GM19193 (cell line): Measurements from ENCODE around the gene KLHDC9.

Source experiments
- POLR2A ChIP-seq: IDR thresholded peaks from 4 replicates; pipeline ENCODE4 v1.6.1; 2011; ENCODE audit not compliant: insufficient read depth, insufficient read length; ENCODE audit errors: extremely low read depth

Gene KLHDC9

DNA sequence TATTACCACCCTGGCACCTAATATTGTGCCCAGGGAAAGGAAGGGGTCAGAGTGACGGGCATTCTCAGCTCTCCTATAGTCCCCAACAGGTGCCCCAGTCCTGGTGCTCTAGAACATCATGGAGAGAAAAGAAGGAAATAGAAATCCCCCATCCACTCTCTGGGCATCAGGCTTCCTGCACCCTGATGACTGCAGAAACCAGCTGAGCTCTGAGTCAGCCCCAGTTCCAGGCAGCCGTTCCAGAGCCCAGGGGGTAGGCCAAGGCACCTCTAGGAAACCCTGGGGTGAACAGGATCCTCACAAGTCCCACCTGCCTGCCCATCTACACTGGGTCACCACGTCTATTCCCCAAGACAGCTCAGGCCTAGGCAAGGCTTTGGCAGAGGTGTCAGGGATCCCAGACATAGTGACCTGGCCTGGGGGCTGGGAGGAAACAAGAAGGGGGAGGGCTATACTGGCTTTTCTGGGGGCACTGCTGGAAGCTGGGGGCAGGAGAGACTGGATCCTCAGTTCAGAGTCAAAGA lies 9.5 kb upstream of the KLHDC9 start:
- TF ChIP-seq POLR2A = no peak

DNA sequence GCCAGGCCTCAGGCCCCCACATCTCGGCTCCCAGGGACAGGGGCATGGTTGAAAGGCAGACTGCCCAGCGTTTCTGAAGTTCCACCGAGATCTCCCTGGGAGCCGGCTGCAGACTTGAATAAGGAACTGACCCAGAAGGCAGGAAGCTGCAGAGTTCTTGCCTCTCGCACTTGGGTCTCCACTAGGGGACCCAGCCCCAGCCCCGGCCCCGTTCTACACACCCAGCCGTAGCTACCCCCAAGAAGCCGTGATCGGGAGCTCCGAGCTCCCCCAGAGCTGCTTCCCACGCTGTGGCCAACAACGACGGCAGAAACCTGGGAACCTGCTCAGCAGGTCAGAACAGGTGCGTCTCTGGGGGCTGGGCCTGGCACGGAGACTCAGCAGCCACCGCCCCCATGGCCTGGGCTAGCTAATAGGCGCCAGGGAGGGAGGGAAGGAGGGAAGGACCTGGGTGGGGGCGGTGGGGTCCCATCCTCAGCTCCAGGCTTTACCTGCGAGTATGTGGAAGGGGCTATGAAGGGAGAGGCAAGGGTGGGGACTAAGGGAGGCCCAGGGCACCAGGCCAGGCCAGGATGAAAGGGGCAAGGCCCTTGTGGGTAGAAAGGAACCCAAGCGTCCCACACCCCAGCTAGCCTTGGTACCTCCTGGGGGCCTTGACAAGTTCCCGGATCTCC lies 8.8 kb upstream of the KLHDC9 start, which contains the start of gene NECTIN4:
Gene NECTIN4 (minus strand): TSS at position 308 of the 674 bp plus-strand sequence. CDS start 262 bp downstream, at position 46.
- TF ChIP-seq POLR2A = no peak

DNA sequence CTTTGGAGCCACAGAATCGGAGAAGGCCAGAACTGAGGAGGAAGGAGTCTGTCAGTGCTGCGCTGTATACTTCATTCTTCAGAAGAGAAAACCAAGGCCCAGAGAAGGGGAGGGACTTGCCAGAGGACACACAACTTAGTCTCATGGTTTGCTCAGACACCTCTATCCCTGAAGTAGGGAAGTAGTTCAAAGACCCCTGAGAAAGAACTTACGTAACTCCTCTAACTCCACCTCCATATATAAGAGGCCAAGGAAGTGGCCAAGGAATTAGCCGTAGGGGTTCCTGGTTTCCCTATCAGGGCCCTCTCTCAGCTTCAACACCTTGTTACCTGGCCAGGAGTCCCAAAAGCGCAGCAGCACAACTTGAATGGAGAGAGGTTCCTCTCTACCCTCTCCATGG lies 8.2 kb upstream of the KLHDC9 start:
- TF ChIP-seq POLR2A = no peak

DNA sequence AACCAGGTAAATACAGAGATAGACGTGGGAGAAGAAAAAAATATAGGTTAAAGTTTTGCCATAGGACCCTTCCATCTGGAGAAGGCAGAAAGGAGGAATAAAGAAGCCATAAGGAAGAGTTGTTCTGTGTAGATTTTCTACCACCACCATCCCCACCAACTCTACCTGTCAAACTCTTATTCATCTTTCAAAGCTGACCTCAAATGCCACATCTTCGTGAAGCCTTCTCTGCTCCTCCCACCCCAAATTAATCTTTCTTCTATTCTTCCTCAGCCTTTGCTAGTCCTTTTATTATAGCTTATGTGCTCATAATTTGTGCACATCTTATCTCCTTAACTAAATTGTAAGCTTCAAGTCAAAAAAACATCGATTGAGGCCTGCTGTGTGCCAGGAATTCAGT lies 7.5 kb upstream of the KLHDC9 start:
- TF ChIP-seq POLR2A = no peak

DNA sequence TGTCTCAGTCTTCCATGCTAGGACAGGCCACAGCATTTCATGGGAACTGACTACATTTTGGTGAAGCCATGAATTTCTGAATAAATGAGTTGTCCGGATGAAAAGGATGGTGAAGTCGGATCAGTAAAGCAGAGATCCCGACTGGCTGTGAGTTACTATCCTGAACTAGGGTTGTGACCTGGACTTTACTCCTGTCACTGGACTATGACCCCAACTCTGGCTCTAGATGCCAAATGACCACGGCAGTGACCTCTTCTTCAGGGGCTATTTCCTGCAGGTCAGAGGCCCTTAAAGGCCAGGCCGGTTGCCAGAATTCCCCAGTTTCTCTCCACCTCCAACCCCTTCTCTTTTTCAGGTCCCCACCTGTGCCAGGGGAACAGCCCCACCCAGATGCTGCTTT lies 7.1 kb upstream of the KLHDC9 start:
- TF ChIP-seq POLR2A = no peak

DNA sequence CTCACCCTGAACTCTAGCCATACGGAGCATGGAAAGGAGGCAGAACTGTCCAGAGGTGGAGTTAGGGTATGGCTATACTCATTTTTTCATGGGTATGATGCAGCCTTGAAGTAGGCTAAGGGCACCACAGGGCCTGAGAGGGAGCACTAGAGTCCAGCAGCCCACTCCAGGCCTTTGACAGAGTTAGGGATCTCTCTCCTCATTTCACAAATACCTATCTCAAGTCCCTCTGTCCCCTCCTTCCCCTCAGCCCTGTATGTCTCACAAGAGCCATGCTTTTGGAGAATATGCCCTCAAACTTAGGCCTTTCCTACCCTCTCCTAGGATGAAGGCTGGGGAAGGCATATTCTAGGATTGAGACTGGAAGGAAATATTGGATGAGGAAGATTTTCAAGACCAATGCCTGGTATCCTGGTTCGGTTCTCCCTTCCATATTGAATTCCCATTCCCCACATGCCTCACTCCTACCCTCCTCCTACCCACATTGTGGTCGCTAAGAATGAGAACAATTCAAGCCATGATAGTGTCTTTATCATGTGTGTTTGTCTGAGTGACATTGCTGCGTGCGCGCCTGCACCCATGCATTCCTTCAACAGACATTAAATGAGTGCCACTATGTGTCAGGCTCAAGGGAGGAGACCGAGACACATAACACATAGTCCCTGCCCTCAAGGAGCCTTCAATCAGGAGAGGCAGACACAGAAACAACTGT lies 6.2 kb upstream of the KLHDC9 start:
- no peak for TF ChIP-seq POLR2A

DNA sequence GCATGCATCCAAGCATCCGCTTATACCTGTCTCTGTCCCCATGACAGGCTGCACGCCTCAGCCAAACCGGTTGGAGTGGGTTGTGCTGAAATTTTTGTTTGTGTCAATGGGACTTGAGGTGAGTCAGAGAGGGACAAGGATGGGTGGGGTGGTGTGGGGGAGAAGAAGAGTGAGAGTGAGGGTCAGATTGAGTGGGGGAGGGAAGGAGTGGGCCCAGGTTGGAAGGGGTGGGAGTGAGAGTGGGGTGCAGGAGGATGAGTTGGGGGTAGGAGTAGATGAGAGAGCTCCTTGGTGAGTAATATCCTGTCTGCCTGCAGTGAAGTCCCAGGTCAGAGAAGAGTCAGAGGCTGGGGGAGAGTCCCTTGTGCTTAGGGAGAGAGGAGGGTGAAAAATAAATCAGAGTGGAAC lies 5.5 kb upstream of the KLHDC9 start:
- TF ChIP-seq POLR2A = no peak

DNA sequence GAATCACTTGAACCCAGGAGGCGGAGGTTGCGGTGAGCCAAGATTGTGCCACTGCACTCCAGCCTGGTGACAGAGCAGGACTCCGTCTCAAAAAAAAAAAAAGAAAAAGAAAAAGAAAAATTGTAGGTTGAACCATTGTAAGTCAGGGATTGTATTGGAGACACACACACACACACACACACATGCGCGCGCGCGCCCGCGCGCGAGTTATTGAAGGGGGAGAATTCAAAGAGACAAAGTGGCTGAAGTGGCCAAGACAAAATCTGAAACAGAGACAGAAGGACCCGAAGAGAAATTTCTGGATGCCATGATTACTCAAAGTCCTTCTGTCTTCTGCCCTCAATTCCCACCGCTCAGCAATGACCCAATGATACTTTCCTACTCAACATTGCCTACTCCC lies 3.7 kb upstream of the KLHDC9 start:
- TF ChIP-seq POLR2A = no peak

DNA sequence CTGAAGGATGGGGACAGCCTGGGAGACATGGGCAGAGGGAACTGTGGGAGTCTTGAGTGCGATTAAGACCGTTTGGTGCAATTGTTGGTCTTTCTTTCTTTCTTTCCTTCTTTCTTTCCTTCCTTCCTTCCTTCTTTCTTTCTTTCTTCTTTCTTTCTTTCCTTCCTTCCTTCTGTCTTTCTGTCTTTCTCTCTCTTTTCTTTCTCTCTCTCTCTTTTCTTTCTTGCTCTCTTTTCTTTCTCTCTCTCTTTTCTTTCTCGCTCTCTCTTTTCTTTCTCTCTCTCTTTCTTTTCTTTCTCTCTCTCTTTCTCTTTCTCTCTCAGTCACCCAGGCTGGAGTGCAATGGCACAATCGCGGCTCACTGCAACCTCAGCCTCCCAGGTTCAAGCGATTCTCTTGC lies 2.9 kb upstream of the KLHDC9 start:
- no peak for TF ChIP-seq POLR2A

DNA sequence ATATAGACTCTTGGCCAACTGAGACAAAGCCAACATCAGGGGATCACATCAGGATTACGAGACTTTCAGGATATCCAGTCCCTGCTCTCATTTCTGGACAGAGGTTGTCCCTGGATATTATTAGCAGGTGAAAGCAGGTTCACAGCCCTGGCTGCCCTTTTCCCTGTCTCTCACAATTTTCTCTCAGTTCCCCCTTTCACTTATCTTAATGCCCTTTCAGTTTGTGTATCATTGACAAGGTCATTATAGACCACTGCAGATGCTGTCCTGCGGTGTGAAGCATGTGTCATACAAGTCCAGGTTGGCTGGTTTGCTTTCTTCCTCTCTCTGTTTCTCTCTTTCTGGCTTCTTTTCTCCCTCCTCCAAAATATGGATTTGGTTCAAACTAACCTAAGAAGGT lies 2.1 kb upstream of the KLHDC9 start:
- TF ChIP-seq POLR2A = no peak

DNA sequence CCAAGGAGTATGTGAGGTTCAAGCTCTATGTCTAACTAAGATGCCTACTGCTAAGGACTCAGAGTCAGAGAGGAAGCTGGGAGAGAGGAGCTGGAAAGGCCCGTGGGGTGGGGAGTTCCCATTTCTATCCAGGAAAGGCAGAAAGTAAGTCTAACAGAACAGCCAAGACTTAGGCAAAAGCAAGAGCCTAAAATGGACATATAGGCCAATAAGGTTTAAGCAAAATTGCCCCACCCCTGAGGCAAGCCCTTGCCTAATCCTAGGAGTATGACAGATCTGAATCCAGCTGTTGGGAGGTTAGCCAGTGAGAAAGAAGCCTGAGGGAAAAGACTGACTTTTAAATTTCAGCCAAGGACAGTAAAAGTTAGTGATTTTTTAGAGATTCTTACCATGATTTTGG lies 1.6 kb upstream of the KLHDC9 start:
- no peak for TF ChIP-seq POLR2A

DNA sequence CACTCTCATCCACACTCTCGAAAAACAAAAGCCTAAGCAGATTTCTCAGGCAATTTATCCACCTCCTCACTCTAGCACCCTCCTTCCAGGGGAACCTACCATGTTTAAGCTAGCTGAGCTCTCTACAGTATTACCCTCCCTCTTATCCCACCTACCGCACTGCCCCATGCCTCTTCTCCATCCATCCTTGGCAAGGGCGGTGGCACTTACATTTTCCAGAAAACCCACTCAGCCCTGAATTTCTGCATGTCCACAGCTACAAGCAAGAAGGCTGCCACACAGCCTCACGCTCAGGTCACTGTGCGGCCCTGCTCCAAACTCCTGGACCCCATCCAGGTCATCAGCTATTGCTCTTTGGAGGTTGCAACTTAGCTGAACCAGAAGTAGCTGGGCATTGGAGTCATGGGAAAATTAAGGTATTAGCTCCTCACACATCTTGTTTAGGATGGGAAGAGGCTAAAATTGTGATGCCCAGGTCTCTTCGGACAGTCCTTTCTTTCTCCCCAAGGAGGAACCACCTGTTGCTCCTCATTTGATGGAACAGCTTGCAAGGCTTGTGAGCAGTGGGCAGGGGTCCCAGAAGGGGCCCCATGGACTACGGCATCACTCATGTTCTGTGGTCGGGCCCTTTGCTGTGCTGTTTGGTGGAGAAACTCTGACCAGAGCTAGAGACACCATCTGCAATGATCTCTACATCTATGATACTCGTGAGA lies 1.1 kb downstream of the KLHDC9 start:
- TF ChIP-seq POLR2A = no peak

DNA sequence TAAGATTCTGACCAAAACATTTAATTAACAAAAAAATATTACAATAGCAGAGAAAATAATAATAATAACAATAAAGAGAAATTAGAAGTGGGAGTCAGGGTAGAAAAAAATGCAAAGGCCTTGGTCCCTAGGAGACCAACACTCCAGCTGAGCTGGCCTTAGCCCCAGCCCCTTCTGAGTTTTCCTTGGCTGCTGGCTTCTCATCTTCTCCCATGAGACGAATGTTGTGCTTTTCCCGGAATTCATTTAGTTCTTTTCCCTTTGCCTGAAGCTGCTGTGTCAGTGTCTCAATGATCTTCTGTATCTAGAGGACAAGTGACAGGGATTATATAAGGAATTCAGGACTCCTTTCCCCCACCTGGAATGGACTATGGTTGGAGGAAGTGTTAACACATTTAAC lies 2.4 kb downstream of the KLHDC9 start:
- TF ChIP-seq POLR2A = no peak

DNA sequence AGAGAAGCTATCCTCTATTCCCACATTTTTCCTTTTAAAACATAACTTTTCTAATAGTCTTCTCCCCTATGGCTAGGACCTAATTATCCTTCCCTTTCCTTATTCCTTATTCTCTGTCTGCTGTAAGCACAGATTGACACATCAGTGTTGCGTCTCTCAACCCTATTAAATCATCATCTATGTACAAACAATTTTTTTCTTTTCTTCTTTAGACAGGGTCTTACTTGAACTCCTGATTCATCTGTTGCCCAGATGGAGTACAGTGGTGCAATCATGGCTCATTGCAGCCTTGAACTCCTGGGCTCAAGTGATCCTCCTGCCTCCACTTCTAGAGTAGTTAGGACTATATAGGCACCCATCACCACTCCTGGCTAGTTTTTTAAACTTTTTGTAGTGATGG lies 8.3 kb downstream of the KLHDC9 start:
- no peak for TF ChIP-seq POLR2A

DNA sequence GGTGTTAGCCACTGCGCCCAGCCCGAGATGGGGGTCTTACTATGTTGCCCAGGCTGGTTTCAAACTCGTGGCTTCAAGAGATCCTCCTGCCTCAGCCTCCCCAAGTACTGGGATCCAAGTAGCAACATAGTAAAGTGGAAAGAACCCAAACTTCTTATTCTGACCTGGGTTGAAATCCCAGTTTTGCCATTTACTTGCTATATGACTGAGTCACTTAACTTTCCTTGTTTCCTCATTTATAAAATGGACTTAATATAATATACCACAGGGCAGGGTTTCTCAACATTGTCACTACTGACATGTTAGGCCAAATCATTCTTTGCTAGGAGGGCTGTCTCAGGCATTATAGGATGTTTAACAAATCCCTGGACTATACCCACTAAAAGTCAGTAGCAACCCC lies 13.0 kb downstream of the KLHDC9 start:
- no peak for TF ChIP-seq POLR2A
